GM19193 (cell line): ENCODE results near the gene RAB17.

Experiments
- POLR2A ChIP-seq: IDR thresholded peaks from 4 replicates; pipeline ENCODE4 v1.6.1; 2011; ENCODE audit not compliant: insufficient read depth, insufficient read length; ENCODE audit errors: extremely low read depth

RAB17 gene, protein sequence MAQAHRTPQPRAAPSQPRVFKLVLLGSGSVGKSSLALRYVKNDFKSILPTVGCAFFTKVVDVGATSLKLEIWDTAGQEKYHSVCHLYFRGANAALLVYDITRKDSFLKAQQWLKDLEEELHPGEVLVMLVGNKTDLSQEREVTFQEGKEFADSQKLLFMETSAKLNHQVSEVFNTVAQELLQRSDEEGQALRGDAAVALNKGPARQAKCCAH

DNA sequence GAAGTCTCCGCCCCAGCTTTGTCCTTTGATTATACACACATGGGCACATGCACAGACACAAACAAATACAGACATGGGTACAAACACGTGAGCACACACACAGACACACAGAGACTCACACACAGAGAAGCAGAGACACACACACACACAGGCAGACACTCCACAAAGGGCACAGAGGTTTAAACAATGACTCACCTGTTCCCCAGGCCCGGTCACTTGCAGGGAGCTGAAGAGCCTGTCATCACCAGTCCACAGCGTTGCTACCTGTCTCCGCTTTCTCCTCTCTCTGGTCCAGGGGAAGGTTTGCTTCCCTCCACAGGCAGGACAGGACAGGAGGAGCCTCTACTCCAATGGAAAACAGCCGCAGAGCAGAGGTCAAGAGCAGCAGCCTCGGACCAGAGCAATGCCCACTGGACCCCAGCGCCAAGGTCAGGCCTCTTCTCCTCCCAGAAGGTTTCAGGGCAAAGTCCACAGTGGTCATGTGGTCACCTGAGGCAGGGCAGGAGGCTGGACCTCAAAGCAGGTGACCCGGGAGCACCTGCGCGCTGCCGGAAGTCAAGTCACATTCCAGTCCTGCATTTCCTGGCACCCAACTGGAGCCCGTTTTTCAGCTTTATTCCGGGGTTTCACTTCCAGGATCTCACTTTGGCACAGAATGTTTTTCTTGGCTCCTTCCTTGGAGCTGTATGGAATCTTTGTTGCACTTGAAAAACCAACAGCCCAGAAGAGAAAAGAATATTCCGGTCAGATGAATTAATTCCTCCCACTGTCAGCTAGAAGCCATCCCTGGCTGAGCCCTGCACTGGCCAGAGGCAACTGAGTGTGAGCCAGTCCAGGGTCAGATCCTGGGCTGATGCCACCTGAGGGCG, at the start of gene RAB17:
RAB17 (minus strand) TSS at position 463 of the 869 bp plus-strand sequence. CDS start 4,580 bp downstream, outside the sequence.
- no peak for TF ChIP-seq POLR2A

- TF ChIP-seq POLR2A, result no peak
These were observed 49.3 kb upstream of the RAB17 start for GRCh38 chr2:237639836-237640220.

DNA sequence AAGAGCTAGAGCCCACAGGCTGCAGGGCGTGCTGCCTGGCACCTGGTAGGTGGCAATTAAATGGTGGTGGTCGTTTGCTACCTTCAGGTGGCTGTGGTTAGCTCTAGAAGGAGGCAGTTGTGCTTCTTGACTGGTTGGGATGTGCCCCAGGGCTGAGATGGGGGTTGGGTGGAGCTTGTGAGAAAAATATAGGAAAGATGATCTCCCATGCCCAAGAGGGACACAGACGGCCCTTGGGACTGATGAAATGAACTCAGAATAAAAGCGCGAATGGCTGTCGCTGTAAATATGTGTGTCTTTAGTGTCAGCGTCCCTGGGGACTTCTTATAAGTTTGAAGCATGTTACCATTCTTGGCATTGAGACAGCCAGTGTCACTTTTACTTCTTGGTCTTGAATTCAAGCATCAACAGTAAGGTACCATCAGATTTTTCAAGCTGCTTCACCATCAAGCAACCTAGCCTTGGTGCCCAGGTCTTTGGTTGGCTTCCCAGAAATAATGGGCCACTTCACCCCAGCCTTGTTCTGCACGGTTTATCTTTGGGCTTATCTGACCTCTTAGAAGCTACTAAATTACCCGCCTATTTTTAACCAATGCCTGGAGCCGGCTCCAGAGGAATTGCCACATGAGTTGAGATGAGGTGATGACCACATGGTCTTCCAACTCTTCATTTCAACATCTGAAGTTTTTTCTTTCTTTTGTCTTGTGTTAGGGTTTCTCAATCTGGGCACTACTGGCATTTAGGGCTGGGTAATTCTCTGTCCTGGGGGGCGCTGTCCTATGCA, 48.7 kb upstream of the RAB17 start:
- TF ChIP-seq POLR2A, result no peak

DNA sequence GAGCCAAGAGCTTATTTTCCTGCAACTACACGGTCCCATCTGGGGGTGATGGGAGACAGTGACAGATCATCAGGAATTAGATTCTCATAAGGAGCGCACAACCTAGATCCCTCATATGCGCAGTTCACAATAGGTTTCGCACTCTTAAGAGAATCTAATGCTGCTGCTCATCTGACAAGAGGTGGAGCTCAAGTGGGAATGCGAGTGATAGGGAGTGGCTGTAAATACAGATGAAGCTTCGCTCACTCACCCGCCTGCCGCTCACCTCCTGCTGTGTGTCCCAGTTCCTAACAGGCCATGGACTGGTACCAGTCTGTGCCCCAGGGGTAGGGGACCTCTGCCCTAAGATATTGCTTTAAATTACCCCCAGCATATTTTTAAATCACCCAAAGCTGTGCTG, 47.6 kb upstream of the RAB17 start:
- no peak for TF ChIP-seq POLR2A

GRCh38 chr2:237637429-237638135, 47.0 kb upstream of the RAB17 start:
- no peak for TF ChIP-seq POLR2A

DNA sequence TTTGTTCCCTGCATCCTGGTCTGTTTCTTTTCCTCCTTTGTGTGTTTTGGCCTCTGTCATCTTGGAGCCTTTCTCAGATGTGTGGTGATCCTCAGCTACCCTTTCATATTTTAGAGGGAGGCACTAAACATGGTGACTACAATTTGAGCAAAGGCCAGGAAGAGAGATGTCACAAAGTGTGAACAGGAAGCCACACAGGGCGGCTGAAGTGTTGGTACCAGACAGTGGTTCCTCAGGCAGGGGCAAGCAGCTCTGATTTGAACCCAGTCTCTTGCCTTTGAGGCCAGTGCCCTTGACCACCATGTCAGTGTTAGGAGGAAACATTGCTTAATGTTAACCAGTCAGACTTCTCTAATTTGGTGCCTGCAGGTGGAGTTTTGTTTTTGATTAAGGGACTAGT, 46.0 kb upstream of the RAB17 start:
- TF ChIP-seq POLR2A, result no peak

DNA sequence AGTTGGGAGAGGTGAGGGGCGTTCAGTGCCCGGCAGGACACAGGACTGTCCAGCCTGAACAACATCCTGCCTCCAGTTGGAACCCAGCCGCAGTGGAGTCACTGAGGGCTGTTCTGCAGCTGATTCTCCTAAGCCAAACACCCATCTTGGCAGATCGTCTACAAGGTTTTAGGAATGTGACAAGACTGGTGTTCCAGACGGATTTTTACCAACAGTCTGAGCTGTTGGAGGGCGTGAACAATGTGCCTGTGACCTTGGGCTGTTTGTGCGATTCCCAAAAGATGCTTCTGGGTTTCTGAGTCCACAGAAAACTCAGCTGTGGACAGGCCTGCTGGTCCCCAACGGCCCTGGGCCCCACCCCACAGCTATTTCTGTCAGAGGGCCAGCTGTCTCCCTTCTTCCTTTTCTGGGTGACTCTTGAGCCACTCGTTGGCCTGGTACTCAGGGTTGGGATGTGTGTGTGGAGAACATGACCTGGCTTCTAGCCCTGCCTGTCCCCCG, 42.6 kb upstream of the RAB17 start:
- no peak for TF ChIP-seq POLR2A

- TF ChIP-seq POLR2A, result no peak
These were observed 41.5 kb upstream of the RAB17 start for GRCh38 chr2:237631801-237632585.

- TF ChIP-seq POLR2A, result no peak
These were observed 40.7 kb upstream of the RAB17 start for GRCh38 chr2:237631007-237631785.

DNA sequence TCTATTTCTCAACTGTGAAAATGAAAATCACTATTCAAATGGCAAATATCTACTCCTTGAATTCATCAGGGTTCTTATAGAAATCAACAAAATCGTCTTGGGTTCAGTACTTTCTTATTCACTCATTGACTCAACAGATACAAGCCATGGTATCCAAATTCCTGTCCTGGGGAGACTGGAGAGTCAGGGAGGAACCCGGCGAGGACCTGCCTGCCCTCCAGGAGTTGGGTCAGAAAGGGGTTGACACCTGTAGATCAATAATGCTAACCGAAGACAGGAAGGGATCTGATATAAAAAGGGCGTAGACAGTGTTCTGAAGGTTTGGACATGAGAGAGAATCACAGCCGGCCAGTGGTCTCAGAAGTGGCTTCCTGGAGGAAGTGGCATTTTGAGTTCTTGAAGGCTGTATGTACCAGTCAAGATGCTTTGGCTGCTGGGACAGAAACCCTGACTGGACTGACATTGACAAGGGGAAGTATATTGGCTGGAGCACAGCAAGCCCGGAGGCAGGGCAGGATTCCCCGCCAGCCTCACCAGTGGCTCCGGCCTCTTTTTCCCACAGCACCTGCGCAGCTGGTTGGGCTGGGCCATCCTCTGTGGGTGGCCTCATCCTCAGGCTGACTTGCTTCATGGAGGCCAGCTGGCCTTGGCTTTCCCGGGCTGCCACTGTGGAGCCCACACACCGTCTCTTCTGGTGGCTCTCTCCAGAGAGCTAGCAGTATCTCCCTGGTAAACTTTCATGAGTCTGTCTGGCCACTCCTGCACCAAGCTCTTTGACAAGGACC, 39.9 kb upstream of the RAB17 start:
- TF ChIP-seq POLR2A, result no peak

GRCh38 chr2:237629739-237630138, 39.2 kb upstream of the RAB17 start:
- no peak for TF ChIP-seq POLR2A

DNA sequence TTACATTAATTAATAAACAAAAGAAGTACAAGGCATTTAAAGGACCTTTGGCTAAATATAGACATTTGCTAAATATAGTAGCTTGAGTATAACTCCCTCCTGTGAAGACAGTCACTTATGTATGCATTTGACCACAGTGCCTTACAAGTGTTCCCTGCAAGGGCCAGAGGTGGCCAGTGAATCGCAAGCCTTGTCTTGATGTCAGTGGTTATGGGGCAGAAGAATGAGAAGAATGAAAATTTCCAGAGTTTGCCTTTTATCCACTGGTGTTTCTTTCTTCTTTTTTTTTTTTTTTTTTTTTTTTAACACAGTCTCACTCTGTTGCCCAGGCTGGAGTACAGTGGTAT, 38.6 kb upstream of the RAB17 start:
- no peak for TF ChIP-seq POLR2A
